ENCODE data around the gene WEE2. TPM values are rescaled to one million over a fixed set of nuclear protein-coding genes. Genes with fewer than 3 reads are reported as not detected.

WEE2 gene
- polyA plus RNA-seq, 1 experiment, result not detected

GRCh38 chr7:141712603-141713255, 4.6 kb downstream of the WEE2 start:
- POLR2A ChIA-PET, result no interaction called here
- DNase-seq (ENCODE audit: low read depth, low spot score), result no peak
- Histone ChIP-seq H3K27ac (ENCODE audit: low read depth, low read length) (no peak overlapping the region), H3K27me3 (ENCODE audit: control insufficient read depth, insufficient read depth, low read length) (no peaks in the 10 kb centered on the region), H3K4me3 (ENCODE audit: low read depth, low read length) (no peak overlapping the region), H3K9me3 (ENCODE audit: control insufficient read depth, insufficient read depth, low read length) (no peaks in the 10 kb centered on the region)
- CTCF ChIA-PET, result no interaction called here
- TF ChIP-seq CTCF (IDR thresholded peaks at IDR 0.05; ENCODE audit: low read depth, low read length), result no peak

- no peaks in the 10 kb centered on the region for H3K27me3 ChIP-seq (ENCODE audit: control insufficient read depth, insufficient read depth, low read length)
- ChIA-PET POLR2A (no interaction called here), CTCF (interaction anchor here (0.7 to 2.0 kb wide), 2 partner anchors 24 to 73 kb away, joined by 3 to 7 read pairs; partner anchors contain the start of gene SSBP1)
- no peaks in the 10 kb centered on the region for H3K9me3 ChIP-seq (ENCODE audit: control insufficient read depth, insufficient read depth, low read length)
- no peak overlapping the region for H3K4me3 ChIP-seq (ENCODE audit: low read depth, low read length)
- DNase-seq (ENCODE audit: low read depth, low spot score), result no peak
- H3K27ac ChIP-seq (ENCODE audit: low read depth, low read length), result no peak overlapping the region
- no peak for TF ChIP-seq CTCF (IDR thresholded peaks at IDR 0.05; ENCODE audit: low read depth, low read length)
These were observed 5.7 kb downstream of the WEE2 start for GRCh38 chr7:141713890-141714289.

- no peak overlapping the region for H3K27ac ChIP-seq (ENCODE audit: low read depth, low read length)
- H3K9me3 ChIP-seq (ENCODE audit: control insufficient read depth, insufficient read depth, low read length), result no peaks in the 10 kb centered on the region
- POLR2A ChIA-PET, result no interaction called here
- CTCF ChIA-PET, result interaction anchor here (0.7 to 2.0 kb wide), 2 partner anchors 24 to 72 kb away, joined by 3 to 7 read pairs; partner anchors contain the start of gene SSBP1
- no peaks in the 10 kb centered on the region for H3K27me3 ChIP-seq (ENCODE audit: control insufficient read depth, insufficient read depth, low read length)
- DNase-seq (ENCODE audit: low read depth, low spot score), result no peak
- H3K4me3 ChIP-seq (ENCODE audit: low read depth, low read length), result no peak overlapping the region
- no peak for TF ChIP-seq CTCF (IDR thresholded peaks at IDR 0.05; ENCODE audit: low read depth, low read length)
These were observed 6.4 kb downstream of the WEE2 start for GRCh38 chr7:141714571-141714970.

GRCh38 chr7:141715018-141715417, 6.9 kb downstream of the WEE2 start:
- ChIA-PET POLR2A (no interaction called here), CTCF (interaction anchor here (0.6 to 2.0 kb wide), 2 partner anchors 72 to 900 kb away, joined by 3 to 7 read pairs; no protein-coding TSS in a partner anchor)
- no peak for DNase-seq (ENCODE audit: low read depth, low spot score)
- Histone ChIP-seq H3K9me3 (ENCODE audit: control insufficient read depth, insufficient read depth, low read length) (no peaks in the 10 kb centered on the region), H3K27me3 (ENCODE audit: control insufficient read depth, insufficient read depth, low read length) (no peaks in the 10 kb centered on the region), H3K27ac (ENCODE audit: low read depth, low read length) (no peak overlapping the region), H3K4me3 (ENCODE audit: low read depth, low read length) (no peak overlapping the region)
- TF ChIP-seq CTCF (IDR thresholded peaks at IDR 0.05; ENCODE audit: low read depth, low read length), result no peak

GRCh38 chr7:141715794-141716689, 7.9 kb downstream of the WEE2 start:
- Histone ChIP-seq H3K9me3 (ENCODE audit: control insufficient read depth, insufficient read depth, low read length) (no peaks in the 10 kb centered on the region), H3K4me3 (ENCODE audit: low read depth, low read length) (no peak overlapping the region), H3K27ac (ENCODE audit: low read depth, low read length) (no peak overlapping the region), H3K27me3 (ENCODE audit: control insufficient read depth, insufficient read depth, low read length) (no peaks in the 10 kb centered on the region)
- no peak for DNase-seq (ENCODE audit: low read depth, low spot score)
- ChIA-PET CTCF (interaction anchor here (2.0 to 3.8 kb wide), 2 partner anchors 22 to 71 kb away, joined by 7 to 15 read pairs; partner anchors contain the start of gene SSBP1), POLR2A (no interaction called here)
- no peak for TF ChIP-seq CTCF (IDR thresholded peaks at IDR 0.05; ENCODE audit: low read depth, low read length)

Data from AG04450 (cell line).